Nephron progenitor cell (in vitro differentiated cells): ENCODE results near the gene SMR3A.

Source experiments
- DNase-seq: peaks from one replicate; pipeline ENCODE4 v3.0.0; 2021
- H3K27ac Mint-ChIP-seq: 2 replicates; pipeline ENCODE4 v1.8.0; 2021; ENCODE audit warnings: mild to moderate bottlenecking, moderate library complexity, mixed read lengths
- H3K27me3 Mint-ChIP-seq: 2 replicates; pipeline ENCODE4 v1.8.0; 2021; ENCODE audit warnings: mild to moderate bottlenecking, low read depth, mixed read lengths; ENCODE audit not compliant: poor library complexity
- H3K36me3 Mint-ChIP-seq: 2 replicates; pipeline ENCODE4 v1.8.0; 2021; ENCODE audit warnings: low read depth, mixed read lengths
- H3K4me1 Mint-ChIP-seq: 2 replicates; pipeline ENCODE4 v1.8.0; 2021; ENCODE audit warnings: mixed read lengths
- H3K4me3 Mint-ChIP-seq: 2 replicates; pipeline ENCODE4 v1.8.0; 2021; ENCODE audit warnings: mild to moderate bottlenecking, moderate library complexity, mixed read lengths
- H3K9me3 Mint-ChIP-seq: 2 replicates; pipeline ENCODE4 v1.8.0; 2021; ENCODE audit warnings: mild to moderate bottlenecking, moderate library complexity, mixed read lengths
- TF ChIP-seq, protein P1 (sequence below): fragments of 200-600 bp; sonication (generic); IDR thresholded peaks from 2 replicates; pipeline ENCODE4 v1.5.0; 2021; ENCODE audit warnings: antibody characterized with exemption

SMR3A gene

DNA sequence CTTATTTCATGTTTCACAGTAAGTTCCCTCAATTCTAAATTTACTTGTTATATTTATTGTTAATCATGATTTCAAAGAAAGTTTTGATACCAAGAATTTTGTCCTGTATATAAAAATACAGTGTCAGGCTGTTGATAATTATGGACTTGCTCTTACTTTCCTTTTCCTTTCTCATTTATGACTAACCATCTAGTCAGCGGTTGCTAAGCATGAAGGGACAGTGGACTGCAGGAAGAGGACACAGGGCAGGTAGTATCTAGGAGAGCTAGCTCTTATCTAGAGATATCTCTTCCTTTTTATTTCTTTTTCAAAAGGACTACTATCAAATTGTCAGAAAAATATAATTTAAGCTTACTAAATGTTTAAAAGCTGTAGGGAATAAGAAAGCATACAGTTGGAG lies 38.8 kb downstream of the SMR3A start:
- no peaks in the 10 kb centered on the region for H3K36me3 Mint-ChIP-seq
- H3K9me3 Mint-ChIP-seq, result no peaks in the 10 kb centered on the region
- no peak for DNase-seq
- no peak overlapping the region for H3K4me3 Mint-ChIP-seq
- TF ChIP-seq, protein P1, sequence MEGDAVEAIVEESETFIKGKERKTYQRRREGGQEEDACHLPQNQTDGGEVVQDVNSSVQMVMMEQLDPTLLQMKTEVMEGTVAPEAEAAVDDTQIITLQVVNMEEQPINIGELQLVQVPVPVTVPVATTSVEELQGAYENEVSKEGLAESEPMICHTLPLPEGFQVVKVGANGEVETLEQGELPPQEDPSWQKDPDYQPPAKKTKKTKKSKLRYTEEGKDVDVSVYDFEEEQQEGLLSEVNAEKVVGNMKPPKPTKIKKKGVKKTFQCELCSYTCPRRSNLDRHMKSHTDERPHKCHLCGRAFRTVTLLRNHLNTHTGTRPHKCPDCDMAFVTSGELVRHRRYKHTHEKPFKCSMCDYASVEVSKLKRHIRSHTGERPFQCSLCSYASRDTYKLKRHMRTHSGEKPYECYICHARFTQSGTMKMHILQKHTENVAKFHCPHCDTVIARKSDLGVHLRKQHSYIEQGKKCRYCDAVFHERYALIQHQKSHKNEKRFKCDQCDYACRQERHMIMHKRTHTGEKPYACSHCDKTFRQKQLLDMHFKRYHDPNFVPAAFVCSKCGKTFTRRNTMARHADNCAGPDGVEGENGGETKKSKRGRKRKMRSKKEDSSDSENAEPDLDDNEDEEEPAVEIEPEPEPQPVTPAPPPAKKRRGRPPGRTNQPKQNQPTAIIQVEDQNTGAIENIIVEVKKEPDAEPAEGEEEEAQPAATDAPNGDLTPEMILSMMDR, result no peak
- H3K27me3 Mint-ChIP-seq, result peaks cover 3% of the 10 kb centered on the region
- no peak overlapping the region for H3K27ac Mint-ChIP-seq
- H3K4me1 Mint-ChIP-seq, result no peaks in the 10 kb centered on the region

DNA sequence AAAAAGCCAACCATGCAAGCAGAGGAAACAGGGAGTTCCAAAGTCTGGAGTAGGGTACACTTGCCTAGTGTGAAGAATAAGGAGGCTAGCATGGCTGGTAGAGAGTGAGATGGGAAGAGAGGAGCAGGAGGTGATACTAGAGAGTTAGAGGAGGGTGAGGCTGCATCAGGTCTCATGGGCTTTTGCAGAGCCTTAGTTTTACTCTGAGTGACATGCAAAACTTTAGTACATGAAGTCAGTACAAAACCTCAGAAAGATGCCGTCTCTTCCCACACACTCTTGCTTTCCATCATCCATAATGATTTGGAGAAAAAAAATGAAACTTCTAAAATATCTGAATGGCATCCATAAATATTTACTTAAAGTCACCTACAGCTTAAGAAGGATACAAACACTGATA lies 42.2 kb downstream of the SMR3A start:
- H3K9me3 Mint-ChIP-seq, result no peaks in the 10 kb centered on the region
- DNase-seq, result no peak
- peaks cover 3% of the 10 kb centered on the region for H3K27me3 Mint-ChIP-seq
- no peaks in the 10 kb centered on the region for H3K4me1 Mint-ChIP-seq
- no peak overlapping the region for H3K27ac Mint-ChIP-seq
- TF ChIP-seq, protein P1, result no peak
- no peak overlapping the region for H3K4me3 Mint-ChIP-seq
- H3K36me3 Mint-ChIP-seq, result no peaks in the 10 kb centered on the region

DNA sequence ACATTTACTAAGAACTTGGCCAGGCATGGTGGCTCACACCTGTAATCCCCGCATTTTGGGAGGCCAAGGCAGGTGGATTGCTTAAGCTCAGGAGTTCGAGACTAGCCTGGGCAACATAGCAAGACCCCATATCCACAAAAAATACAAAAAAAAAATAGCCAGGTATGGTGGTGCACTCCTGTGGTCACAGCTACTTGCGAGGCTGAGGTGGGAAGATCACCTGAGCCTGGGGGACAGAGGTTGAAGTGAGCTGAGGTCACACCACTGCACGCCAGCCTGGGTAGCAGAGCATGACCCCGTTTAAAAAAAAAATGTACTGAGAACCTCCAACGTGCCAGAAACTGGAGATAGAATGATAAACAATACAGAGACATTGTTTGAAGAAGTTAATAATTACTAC lies 45.2 kb downstream of the SMR3A start:
- TF ChIP-seq, protein P1, result no peak
- Mint-ChIP-seq H3K27ac (no peak overlapping the region), H3K27me3 (peaks cover 4% of the 10 kb centered on the region), H3K4me3 (no peak overlapping the region), H3K36me3 (no peaks in the 10 kb centered on the region), H3K9me3 (no peaks in the 10 kb centered on the region), H3K4me1 (no peaks in the 10 kb centered on the region)
- DNase-seq, result no peak
